AG09309 (cell line): Measurements from ENCODE around the gene LRRC15.

Experiments used
- DNase-seq: peaks from one replicate; pipeline ENCODE4 v3.0.0-alpha.2; 2010; ENCODE audit warnings: low read depth
- H3K4me3 ChIP-seq: 2 replicates; pipeline ENCODE4 v1.5.1; 2011; ENCODE audit warnings: mild to moderate bottlenecking, low read depth, low read length, moderate library complexity; ENCODE audit not compliant: control insufficient read depth
- CTCF ChIP-seq: IDR thresholded peaks from 2 replicates; pipeline ENCODE4 v1.5.1; 2011; ENCODE audit warnings: mild to moderate bottlenecking, low read depth, low read length, inconsistent platforms; ENCODE audit not compliant: insufficient read depth, control insufficient read depth; ENCODE audit errors: missing control alignments

LRRC15 gene

GRCh38 chr3:194387276-194387675, 17.7 kb upstream of the LRRC15 start:
- H3K4me3 ChIP-seq = no peak overlapping the region
- DNase-seq = no peak
- TF ChIP-seq CTCF = no peak

- DNase-seq = no peak
- no peak overlapping the region for H3K4me3 ChIP-seq
- TF ChIP-seq CTCF = no peak
Observed at GRCh38 chr3:194386648-194387047, 17.1 kb upstream of the LRRC15 start.

GRCh38 chr3:194386066-194386465, 16.5 kb upstream of the LRRC15 start:
- H3K4me3 ChIP-seq = no peak overlapping the region
- no peak for DNase-seq
- TF ChIP-seq CTCF = no peak

- DNase-seq = no peak
- H3K4me3 ChIP-seq = no peak overlapping the region
- no peak for TF ChIP-seq CTCF
Observed at GRCh38 chr3:194384569-194385001, 15.0 kb upstream of the LRRC15 start.

GRCh38 chr3:194384156-194384555, 14.6 kb upstream of the LRRC15 start:
- no peak for DNase-seq
- no peak for TF ChIP-seq CTCF

GRCh38 chr3:194383276-194383940, 13.9 kb upstream of the LRRC15 start:
- TF ChIP-seq CTCF = no peak
- DNase-seq = no peak
- no peak overlapping the region for H3K4me3 ChIP-seq

More at GRCh38 chr3:194384156-194384555, 14.6 kb upstream of the LRRC15 start:
- no peak overlapping the region for H3K4me3 ChIP-seq
